CD4-positive, alpha-beta T cell treated with Interleukin-17A for 4 hours (primary cell): ENCODE data around the gene ZNF787.

ENCODE experiments used
- DNase-seq: peaks from one replicate; pipeline ENCODE4 v3.0.0-alpha.2; 2020; ENCODE audit warnings: mixed read lengths

The ZNF787 gene

DNA sequence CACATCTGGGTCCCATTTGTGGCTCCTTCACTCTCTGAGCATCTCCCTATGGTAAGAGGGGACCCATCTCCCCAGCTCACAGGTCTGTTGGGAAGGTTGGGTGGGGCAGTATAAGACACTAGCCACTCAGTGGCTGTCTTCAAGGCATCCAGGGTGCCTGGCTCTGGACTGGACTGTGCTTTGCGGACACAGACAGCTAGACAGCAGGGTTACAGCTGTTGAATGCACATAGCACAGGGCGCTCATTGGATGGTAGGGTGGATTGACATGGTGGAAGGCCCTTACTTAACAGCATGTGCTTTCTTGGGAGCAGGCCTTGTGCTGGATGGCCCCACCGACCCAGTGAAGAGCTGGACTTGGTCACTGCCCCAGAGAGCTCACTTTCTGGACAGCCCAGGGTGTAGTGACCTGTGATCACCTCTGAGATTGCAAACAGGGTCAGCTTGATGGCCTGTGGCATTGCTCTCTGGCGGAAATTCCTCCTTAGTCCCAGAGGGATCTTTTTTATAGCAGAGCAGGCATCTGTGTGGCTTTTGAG lies 21.9 kb upstream of the ZNF787 start:
- no peak for DNase-seq

DNA sequence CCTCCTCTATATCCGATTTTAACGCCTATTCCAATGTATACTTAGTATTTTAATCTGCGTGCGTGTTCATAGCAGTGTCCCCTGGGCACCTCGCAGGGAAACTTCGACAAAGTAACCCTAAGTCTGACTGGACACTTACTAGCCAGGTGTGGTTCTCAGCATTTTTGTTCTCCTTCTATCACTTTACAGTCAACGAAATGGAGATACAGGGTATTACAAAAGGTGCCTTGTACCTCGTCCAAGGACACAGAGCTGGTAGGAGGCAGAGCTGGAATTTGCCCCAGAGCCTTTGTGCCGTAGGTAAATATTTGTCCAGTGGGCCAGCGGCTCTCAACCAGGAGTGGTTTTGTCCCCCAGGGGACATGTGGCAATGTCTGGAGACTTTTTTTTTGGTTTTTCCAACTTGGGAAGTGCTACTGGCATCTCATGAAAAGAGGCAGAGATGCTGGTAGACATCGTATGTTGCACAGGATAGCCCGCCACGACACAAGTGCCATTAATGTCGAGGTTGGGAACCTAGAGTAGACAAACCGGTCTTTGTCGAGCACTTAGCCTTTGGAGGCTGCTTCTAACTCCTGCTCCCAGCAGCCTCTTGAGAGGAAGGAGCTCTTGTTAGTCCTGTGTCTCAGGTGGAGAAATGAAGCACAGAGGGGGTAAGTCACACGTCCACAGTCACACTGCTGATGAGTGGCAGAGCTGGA lies 21.1 kb upstream of the ZNF787 start:
- no peak for DNase-seq

DNA sequence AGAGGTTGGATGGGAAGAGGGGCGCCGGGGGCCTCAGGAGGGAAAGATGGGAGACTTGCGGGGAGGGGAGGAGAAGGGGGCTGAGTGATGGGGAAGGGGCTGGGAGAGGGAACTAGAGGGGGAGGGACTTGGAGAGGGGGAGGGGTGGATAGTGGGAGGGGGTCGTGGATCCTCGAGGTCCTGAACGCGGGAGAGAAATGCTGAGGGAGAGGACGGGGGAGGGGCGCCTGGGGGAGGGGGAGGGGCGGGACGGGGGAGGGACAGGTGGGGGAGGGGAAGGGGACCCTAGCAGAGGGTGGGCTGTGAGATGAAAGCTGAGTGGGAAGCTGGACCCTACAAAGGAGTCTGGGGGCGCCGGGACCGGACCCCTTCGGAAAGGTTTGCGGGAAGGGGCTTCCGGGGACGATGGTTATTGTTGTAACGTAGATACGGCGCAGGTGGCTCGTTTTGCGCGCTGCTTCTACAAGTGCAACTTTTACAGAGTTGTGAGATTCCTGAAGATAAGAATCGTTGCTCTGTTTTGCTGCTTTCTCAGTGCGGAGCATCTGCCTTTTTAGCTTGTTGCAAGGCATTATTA lies 20.4 kb upstream of the ZNF787 start:
- DNase-seq, result peak; percentile 48

DNA sequence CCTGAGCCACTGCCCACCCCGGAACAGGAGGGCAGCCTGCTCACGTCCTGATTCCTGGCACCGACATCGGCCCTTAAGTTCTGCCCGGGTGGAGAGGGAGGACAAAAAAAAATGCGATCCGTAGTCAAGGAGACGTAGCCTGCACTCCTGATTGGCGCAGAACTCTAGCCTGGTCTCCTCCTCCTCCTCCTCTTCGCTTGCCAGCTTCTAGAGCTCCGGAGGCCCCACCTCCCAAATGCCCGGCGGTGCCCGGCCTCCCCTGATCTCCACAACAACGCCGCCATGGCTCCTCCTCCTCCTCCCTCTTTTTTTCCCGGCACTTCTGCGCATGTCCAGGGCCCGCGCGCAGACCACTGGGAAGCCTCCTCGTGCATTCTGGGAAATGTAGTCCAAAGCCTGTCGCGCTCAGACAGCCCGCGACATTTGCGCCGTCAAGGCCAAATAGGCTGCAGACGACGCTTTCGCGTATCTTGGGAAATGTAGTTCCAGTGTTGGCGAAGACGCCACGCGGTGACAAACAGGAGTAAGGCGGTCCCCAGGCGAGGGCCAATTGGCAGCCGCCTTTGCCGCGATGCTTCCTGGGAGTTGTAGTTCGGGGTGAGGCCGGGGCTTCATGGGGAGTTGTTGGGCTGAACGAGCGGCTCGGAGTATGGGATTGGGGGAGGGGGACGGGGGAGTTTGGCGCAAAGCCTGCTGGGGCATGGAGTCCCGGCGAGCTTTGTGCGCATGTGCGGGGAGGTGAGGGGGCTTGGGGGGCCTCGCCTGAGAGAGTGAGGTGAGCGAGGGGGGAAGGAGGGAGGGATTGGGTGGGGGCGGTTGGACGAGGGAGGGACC lies 19.7 kb upstream of the ZNF787 start, which contains the start of gene ZNF444:
ZNF444 (plus strand) TSS at position 705 of the 834 bp plus-strand sequence. CDS start 5,625 bp downstream, outside the sequence.
- DNase-seq, result peak; percentile 99

DNA sequence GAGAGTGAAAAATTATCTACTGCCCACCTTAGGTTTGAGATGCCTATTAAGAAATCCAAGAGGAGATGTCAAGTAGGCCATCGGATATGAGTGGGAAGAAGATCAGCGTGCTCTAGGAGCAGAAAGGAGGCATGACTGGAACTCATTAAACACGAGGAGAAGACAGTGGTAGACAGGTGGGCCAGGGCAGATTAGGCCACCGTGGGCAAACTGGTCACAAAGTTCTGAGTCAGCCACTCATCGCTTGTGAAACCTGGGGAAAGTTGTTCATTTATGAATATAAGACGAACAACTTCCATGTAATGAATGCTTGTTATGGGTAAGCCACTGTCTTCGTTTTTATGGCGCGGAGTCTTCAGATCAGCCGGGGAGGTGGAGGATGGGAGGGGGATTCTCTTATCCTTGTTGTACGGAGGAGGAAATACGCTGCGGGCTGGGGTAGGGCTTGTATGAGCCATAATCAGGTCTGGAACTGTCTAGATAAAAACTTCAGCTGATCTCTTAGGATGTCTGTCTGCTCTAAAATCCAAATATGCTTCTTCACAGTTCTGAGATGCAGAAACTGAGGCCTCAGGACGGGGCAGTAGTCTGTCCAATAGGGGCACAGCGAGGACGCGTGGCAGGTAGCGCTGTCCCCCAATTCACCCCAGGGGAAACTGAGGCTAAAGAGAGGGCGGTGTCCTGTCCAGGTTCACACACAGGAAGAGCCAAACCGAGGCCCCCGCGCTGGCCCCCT lies 18.9 kb upstream of the ZNF787 start:
- peak; percentile 14 for DNase-seq

DNA sequence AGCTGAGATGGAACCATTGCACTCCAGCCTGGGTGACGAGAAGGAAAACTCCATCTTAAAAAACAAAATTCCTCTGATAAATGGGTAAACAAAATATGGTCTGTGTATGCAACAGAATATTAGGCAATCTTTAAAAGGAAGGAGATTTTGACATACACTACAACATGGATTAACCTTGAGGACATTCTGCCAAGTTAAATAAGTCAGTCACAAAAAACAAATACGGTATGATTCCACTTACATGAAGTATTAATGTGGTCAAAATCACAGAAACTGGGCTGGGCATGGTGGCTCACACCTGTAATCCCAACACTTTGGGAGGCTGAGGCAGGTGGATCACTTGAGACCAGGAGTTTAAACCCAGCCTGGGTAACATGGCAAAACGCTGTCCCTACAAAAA lies 17.0 kb upstream of the ZNF787 start:
- DNase-seq, result no peak

DNA sequence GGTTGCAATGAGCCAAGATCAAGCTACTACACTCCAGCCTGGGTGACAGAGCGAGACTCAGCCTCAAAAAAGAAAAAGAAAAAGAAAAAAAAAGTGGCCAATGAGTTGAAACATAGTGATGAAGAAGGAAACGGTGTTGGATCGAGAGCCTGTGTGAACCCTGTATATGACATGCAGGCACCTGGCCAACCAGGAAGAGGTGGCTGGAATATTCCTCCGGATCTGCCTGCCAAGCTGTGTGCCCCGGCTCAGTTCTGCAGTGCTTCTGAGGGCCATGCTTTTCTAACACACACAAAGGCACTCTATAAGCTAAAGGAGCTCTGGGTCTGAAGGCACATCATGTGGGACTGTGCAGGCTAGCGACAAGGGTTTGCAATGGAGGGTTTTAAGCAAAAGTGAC lies 16.3 kb upstream of the ZNF787 start:
- DNase-seq, result no peak

DNA sequence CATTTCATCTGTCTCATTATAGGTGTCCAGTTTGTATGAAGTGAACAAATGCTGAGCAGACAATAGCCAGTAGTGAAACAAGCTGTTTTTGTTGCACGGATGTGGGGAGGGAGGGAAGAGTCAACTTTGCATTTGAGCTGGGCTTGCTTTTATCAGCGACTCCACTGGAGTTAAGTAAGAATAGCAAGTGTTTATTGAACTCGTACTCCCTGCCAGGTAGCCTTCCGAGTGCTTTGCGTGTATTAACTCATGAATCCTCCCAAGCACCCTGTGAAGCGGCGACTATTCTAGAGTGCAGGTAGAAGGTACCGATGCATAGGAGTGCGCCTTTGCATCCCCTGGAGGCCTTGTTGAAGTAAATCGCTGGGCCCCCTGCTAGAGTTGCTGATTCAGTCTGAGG lies 15.3 kb upstream of the ZNF787 start:
- DNase-seq, result no peak

DNA sequence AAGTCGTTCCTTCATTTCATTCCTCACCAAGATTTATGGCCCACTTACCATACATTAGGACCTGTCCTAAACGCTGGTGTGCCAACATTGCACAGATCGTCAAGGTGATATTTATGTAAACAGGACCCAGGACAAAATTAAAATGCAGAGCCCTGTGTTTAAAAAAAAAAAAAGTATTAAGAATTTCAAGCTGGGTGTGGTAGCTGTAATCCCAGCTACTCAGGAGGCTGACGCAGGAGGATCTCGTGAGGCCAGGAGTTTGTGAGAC lies 13.5 kb upstream of the ZNF787 start:
- DNase-seq, result no peak

DNA sequence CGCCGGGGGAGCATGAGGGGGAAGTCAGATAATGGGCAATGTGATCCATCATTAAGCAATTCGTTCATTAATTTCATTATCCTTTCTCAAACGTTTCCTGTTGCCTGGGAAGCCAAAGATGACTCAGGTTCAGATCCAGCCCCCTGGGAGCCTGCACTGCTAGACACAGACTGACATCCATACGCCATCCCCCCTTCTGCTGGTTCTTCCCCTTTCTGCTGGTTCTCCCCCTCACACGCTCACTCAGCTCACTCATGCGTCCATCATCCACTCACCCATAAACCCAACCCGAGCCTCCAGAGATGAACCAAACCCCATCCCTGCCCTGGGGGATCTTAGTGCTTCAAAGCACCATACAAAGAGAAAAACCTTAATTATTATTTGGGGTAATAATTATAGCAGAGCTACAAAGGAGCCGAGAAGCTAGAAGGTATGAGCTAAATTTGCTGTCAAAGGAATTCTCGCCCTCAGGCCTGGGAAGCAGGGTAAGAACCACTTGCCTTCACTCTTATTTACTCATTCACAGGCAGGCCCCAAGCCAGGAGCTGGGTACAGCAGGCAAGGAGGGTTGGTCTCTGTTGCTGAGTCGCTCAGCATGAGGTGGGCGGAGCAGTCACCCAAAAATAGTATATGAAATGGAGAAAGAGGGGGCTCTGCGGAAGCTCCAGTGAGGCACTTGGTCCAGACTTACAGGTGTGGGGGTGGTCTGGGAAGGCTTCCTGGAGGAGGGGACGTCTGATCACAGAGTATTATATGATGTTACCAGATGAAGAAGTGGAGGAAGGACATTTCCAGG lies 13.0 kb upstream of the ZNF787 start:
- DNase-seq, result no peak

DNA sequence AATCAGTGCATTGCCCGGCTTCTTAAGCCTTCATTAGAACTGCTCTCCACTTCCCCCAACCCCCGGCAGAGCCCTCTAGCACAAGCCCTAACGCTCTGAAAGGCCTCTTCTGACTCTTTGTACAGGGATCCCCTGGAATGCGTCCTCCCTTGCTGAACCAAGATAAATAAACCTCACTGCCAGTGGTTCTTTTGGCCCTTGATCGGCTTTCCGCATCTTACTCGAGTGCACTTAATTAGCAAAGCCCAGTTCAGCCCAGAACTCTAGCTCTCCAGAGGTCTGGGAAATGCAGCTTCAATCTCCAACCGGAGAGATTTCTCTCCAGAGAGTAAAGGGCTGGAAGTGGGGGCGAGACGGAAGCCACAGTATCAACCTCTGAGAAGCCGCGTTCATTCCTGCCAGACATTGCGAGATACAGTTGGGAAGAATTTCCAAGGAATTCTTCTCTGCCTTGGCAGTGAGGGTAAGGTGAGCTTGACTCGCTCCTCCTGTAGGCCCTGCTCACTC lies 11.3 kb upstream of the ZNF787 start:
- no peak for DNase-seq

DNA sequence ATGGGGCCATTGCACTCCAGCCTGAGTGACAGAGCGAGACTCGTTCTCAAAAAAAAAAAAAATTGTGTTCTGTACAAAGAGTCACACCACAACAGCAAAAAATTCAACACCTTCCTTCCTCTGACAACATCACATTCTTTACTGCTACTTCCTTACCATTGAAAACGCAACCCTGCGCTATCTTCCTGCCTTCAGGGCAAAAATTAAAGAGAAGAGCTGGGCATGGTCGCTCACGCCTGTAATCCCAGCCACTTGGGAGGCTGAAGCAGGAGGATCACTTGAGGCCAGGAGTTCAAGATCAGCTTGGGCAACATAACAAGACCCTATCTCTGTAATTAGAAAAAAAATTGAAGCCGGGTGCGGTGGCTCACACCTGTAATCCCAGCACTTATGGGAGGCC lies 10.6 kb upstream of the ZNF787 start:
- DNase-seq, result no peak

DNA sequence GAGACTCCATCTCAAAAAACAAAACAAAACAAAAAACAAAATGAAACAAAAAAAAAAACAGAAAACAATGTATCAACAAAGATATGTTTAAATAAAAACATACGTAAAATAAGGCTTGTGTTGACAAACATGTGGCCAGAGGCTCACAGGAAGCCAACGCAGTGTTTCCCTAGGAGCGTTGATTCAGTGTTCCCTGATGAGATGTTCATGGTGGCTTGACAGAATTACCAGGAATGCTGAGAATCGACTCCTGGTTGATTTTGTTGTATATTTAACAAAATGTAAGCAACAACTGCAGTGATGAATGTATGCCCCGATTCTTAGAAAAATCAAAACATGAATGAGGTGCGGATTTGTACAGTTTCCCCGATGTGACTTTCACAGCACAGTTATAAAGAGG lies 8.9 kb upstream of the ZNF787 start:
- no peak for DNase-seq

DNA sequence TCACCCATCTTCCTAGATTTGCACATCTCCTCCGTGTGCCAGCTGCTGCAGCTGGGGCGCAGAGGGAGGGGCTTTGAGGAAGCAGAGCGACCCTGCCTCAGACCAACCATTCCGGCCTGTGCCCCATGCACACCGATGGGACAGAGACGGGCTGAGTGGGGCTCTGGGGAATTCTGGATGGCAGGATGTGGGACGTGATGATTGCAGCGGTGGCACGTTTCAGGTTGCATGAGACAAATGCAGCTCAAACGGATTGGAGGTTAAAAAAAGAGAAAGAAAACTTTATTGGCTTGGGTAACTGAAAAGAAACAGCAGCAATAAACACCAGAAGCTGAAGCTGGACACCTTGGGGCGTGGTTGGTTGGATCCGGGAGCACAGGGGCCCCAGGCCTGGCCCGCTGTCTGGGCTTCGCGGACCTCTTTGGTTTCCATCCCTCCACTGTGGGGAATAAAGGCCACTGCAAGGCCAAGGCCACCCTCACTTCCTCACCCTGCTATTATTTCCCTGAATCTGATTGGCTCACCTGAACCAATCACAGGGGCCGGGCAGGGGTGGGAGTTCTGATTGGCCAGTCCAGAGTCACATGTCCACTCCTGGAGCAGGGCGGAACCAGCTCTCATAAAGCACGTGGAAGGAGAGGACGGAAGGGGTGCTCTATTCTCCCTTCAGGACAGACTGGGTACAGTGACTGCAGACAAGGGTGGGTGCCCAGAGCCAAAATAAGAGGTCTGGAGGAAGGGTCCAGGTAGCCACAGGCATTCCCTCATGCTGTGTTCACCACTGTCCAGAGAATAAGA lies 6.1 kb upstream of the ZNF787 start:
- no peak for DNase-seq

DNA sequence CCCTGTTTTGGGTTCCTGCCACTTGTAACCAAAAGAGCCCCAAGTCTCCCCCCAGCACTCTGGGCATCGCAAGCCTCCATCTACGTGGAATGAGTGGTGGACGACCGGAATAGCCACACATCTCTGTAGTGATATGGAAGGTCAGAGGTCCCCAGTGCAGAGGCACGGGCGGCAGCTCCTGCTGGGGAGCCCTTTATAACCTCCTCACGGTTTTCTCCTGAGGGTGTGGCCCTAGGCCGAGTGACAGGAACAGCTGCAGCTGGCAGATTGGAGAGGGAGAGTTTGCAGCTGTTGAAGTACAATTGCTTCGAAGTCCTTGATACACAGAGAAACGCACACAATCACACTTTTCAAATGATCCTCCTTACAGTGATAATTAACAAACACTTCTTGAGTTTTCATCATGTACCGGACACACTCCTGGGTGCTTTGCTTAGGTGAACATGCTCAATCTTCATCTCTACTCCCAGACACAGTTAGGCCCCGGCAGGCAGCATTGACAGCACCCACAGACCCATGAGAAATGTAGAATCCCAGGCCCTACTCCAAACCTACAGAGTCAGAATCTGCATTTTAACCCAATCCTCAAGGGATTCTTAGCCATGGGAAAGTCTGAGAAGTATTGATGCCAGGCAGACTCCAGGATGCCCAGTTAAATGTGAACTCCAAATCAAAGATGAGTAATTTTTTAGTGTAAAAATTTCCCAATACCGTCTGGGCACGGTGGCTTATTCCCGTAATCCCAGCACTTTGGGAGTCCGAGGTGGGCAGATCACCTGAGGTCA lies 4.9 kb upstream of the ZNF787 start:
- DNase-seq, result no peak

DNA sequence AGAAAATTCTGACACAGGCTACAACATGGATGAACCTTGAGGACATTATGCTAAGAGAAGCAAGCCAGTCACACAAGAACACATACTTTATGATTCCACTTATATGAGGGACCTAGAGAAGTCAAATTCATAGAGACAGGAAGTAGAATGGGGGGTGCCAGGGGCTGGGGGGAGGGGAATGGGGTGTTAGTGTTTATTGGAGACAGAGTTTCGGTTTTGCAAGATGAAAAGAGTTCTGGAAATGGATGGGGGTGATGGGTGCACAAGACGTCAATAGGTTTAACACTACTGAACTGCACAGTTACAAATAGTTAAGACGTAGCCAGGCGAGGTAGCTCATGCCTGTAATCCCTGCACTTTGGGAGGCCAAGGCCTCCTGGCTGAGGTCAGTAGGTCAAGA lies 3.5 kb upstream of the ZNF787 start:
- DNase-seq, result peak; percentile 53

DNA sequence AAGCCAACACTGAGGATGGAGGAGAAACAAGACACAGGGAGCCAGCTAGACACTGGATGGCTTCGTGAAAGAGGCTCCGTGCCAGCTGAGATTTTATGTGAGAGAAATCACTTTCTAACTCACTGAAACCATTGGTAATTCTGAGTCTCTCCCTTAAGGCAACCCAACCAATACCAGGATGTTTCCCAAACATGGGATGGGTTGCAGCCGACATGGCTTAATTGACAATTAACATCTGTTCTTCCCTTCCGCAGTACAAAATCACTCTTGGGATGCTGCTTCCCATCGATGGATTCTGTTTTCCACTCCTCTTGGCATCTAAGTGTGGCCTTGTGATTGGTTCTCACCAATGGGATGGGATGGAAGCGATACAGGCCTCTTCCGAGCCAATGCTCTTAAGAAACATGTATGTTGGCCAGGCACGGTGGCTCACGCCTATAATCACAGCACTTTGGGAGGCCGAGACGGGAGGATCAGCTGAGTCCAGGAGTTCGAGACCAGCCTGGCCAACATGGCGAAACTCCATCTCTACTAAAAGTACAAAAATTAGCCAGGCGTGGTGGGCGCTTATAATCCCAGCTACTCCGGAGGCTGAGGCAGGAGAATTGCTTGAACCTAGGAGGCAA lies 2.3 kb upstream of the ZNF787 start:
- no peak for DNase-seq

DNA sequence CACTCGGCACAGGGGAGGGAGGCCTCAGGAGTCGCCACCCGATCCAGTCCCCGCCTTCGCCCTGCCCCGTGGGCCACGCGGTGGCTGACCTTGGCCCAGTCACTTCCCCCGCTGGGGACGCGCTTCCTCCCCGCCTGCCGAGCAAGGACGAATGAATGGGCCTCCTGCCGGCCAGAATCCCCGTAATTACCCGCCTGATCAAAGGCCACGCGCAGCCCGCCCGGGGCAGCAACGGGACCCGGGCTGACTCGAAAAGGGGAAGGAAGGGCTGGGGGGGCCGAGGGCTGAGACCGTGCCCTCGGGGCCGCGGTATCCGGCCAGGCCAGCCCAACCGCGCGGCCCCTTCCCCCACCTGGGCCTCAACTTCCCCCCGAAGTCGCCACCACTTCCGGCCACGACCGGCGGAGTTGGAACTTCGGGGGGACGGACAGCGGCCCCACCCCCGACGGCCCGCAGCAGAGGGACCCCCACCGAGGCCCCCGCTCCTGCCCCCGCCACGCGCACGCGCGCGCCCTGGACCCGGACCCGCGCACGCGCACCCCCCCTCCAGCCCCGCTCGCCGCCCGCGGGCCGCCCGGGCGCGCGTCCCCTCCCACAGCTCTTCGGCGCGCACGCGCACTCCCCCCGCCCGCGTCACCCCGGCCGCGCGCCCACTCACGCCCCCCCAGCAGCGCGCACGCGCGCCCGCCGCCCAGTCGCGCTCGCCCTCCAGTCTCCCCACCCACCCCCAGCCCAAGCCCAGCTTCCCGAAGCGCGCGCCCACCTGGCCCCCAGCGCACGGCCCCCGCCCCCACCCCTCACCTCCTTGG lies 520 bp downstream of the ZNF787 start:
- DNase-seq, result peak; percentile 83

DNA sequence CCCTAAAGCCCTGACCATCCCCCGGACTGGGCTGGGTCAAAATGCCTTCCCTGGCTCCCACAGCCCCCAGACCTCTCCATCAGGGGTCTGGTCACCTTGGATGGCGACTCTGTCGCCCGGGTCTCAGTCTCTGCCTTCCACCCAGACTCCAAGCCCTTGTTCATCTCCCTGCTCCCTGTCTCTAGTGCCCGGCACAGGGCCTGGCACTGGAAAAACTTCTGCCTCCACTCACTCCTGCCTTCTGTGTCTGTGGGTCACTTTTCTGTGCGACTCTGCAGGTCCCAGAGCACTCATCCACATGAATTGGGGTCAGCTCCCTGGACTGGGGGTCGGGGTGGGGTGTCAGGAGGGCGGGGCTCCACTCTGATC lies 1.1 kb downstream of the ZNF787 start:
- DNase-seq, result no peak
